ENCODE measurements around the gene USP17L12. TPM values are rescaled to one million over a fixed set of nuclear protein-coding genes. Genes with fewer than 3 reads are reported as not detected.

The USP17L12 gene
- polyA plus RNA-seq, 1 donor from 2014 or later, result not detected

Other genes with a start within 250 kb of the USP17L12 start
- not detected for gene FAM90A26, start 49.7 kb upstream of the USP17L12 start, polyA plus RNA-seq
- gene USP17L10, start 9.5 kb upstream of the USP17L12 start, polyA plus RNA-seq, result not detected
- gene USP17L11, start 4.7 kb upstream of the USP17L12 start, polyA plus RNA-seq, result not detected
- not detected for gene USP17L13, start 4.7 kb downstream of the USP17L12 start, polyA plus RNA-seq
- gene USP17L15, start 14.2 kb downstream of the USP17L12 start, polyA plus RNA-seq, result not detected
- not detected for gene USP17L17, start 23.7 kb downstream of the USP17L12 start, polyA plus RNA-seq
- not detected for gene USP17L18, start 28.5 kb downstream of the USP17L12 start, polyA plus RNA-seq
- gene USP17L19, start 33.2 kb downstream of the USP17L12 start, polyA plus RNA-seq, result not detected
- gene USP17L20, start 38.0 kb downstream of the USP17L12 start, polyA plus RNA-seq, result not detected
- gene USP17L21, start 42.7 kb downstream of the USP17L12 start, polyA plus RNA-seq, result not detected
- not detected for gene USP17L22, start 47.5 kb downstream of the USP17L12 start, polyA plus RNA-seq
- gene USP17L24, start 105.0 kb downstream of the USP17L12 start, polyA plus RNA-seq, result not detected
- gene USP17L25, start 109.8 kb downstream of the USP17L12 start, polyA plus RNA-seq, result not detected
- not detected for gene USP17L26, start 114.5 kb downstream of the USP17L12 start, polyA plus RNA-seq
- gene USP17L5, start 119.3 kb downstream of the USP17L12 start, polyA plus RNA-seq, result not detected
- not detected for gene USP17L27, start 124.0 kb downstream of the USP17L12 start, polyA plus RNA-seq
- gene USP17L28, start 128.7 kb downstream of the USP17L12 start, polyA plus RNA-seq, result not detected
- gene USP17L29, start 133.5 kb downstream of the USP17L12 start, polyA plus RNA-seq, result not detected
- gene USP17L30, start 143.0 kb downstream of the USP17L12 start, polyA plus RNA-seq, result not detected
- not detected for gene DEFB131A, start 224.3 kb downstream of the USP17L12 start, polyA plus RNA-seq